Activated effector memory CD4-positive, alpha-beta T cell treated with anti-CD3 and anti-CD28 coated beads, Interleukin-2, amount 50 U/mL, for 16 hours (primary cell): ENCODE results near the gene GGA1.

Experiments
- DNase-seq: peaks from one replicate; pipeline ENCODE4 v3.0.0-alpha.2; 2020

Gene GGA1

DNA sequence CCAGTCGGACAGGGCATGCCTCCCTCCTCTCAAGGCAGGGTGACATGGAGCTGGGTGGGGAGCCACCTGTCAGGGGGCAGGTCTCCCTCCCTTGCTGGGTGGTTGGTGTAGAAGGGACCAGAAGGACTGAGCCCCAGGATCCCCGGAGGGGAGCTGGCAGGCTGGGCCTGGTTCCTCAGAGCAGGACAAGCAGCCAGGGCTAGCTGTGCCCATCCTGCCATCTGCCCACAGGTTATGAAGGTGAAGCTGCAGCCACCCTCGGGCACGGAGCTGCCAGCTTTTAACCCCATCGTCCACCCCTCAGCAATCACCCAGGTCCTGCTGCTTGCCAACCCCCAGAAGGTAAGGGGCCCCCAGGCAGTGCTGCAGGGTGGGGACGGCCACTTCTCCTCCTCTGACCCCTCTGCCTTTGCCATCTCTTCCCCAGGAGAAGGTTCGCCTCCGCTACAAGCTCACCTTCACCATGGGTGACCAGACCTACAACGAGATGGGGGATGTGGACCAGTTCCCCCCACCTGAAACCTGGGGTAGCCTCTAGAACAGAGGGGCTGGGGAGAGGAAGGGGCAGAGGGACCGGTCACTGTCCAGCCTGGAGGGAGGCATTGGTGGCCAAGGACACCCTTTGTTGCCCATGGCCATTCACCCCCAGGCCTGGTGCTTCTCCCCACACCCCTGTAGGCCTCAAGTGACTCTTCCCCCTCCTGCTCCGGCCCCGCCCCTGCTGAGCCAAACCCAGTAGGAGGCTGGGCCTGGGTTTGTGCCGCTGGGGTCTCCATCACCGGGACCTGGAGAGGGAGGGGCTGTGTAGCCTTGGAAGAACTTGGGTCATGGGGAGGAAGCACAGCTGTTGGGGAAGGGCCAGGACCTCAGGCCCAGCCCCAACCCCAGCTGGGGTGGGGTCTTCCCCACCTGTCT lies 23.8 kb downstream of the GGA1 start:
- no peak for DNase-seq

DNA sequence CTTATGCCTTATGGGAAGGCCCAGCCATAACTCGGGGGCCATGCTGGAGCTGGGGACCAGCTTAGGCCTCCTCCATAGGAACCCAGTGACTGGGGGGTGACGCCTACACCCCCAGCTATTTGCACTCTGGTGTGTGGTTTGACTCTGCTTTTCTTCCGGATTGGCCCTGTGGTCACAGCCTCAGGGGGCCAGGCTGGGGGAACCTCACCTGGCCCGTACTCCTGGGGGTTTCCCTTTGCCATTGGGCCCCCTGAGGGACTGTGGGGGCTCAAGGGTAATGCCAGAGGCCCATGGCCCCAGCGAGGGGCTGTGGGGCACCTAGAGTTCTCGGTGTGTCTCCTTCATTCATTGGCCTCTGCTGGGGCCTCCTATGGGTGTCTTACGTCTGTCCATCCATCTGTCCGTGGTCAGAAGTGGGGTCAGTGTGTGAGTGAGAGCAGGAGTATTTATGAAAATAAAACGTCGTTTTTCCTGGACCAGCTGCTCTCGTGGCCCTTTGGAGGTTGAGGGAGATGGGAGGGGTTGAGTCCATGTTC lies 24.5 kb downstream of the GGA1 start:
- peak; percentile 78 for DNase-seq

DNA sequence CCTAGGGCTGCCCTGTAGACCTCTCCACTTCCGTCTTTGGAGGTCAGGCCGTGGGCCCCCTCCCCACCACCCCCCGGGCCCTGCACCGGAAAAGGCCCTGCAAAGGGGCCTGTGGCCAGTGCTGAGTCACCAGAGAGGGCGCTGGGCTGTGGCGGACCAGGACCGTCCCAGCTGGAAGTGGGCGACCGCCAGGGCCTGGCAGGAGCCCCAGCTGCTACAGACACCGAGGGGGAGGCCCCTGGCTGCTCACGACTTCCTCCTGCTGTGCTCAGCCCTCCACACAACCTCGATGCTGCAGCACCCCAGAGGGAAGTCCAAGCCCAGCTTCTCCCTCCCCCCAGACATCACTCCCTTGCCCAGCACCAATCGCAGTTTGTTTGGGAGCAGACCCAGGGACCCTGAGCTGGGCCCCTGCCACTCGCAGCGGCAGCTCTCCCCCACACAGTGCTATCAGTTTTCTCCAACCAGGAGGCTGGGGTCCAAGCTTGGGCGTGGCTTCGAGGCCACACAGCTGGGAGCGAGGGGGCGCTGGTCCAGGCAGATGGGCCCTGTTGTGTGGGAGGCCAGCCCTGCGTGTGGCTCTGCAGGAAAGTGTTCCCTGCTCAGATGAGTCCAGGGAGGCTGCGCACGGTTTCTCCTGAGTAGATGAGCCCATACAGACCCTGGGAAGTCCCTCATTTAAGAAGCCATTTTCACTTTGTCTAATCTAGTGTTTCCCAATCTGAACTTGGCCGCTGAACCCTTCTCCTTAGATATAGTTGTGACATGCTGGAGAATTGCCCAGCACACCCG lies 25.2 kb downstream of the GGA1 start:
- peak; percentile 83 for DNase-seq

- peak; percentile 72 for DNase-seq
Measured at GRCh38 chr22:37634417-37634924, 25.8 kb downstream of the GGA1 start.

DNA sequence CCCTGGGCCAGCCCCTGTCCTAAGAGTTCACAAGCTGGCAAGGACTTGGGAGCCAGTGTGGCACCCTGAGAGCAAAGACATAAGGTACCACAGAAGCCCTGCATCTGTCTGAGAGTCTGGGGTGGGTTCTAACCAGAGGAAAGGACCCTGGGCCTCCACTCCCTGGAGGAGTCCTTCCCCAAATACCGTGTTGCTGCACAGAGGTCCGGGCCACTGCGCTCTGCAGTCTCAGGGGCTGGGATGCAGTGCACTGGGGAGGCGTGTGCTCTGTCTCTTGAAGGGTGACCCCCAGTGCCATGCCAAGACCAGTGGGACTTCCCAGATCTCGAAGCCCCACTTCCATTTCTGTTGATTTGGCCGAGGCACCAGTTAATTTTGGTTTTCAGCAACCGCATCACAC lies 26.5 kb downstream of the GGA1 start:
- no peak for DNase-seq

DNA sequence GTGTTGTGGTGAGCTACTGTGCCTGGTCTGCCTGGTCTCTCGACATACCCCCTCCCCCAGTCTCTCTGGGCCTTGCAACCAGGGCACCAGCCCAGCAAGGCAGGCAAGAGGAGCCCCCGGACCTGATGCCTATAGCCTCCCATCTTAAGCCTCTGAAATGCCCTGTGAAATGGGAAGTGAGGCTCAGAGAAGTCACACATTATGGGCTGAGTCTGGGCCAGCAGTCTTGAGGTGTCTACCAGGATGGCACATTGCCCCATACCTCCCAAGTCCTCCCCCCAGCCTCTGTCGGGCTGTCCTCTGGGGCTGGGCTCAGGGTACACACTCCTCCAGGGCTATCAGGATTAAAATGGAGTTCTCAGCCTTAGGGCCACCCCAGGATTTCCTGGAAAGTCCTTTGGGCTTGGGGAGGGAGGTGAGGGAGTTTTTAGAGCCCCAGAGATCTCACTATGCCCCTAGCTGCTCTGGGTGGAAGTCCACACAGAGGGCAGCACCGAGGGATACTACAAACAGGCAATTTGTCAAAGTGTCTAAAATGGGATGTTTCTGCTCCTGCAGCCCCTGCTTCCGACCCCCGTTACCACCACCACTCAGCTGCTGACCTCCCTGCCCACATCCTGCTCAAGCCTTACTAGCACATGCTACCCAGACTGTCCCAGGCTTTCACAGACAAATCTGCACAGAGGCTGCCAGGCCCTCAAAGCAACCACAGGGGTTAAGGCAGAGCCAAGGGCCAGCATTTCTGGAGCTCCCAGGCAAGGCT lies 27.7 kb downstream of the GGA1 start:
- no peak for DNase-seq

- no peak for DNase-seq
Measured at GRCh38 chr22:37636949-37637273, 28.3 kb downstream of the GGA1 start.

GRCh38 chr22:37638391-37639069 lies 29.9 kb downstream of the GGA1 start:
- DNase-seq = peak; percentile 78

GRCh38 chr22:37639070-37639760 lies 30.6 kb downstream of the GGA1 start, which contains the start of gene SH3BP1:
SH3BP1 (plus strand) TSS chr22:37639669; CDS start chr22:37639788, 119 bp downstream.
- peak; percentile 86 for DNase-seq

- DNase-seq = peak; percentile 76
Measured at GRCh38 chr22:37639771-37640590, 31.3 kb downstream of the GGA1 start.

GRCh38 chr22:37640591-37641560 lies 32.2 kb downstream of the GGA1 start:
- peak; percentile 69 for DNase-seq

GRCh38 chr22:37641561-37641949 lies 32.9 kb downstream of the GGA1 start:
- DNase-seq = no peak

GRCh38 chr22:37643225-37643847 lies 34.7 kb downstream of the GGA1 start:
- DNase-seq = peak; percentile 95

DNA sequence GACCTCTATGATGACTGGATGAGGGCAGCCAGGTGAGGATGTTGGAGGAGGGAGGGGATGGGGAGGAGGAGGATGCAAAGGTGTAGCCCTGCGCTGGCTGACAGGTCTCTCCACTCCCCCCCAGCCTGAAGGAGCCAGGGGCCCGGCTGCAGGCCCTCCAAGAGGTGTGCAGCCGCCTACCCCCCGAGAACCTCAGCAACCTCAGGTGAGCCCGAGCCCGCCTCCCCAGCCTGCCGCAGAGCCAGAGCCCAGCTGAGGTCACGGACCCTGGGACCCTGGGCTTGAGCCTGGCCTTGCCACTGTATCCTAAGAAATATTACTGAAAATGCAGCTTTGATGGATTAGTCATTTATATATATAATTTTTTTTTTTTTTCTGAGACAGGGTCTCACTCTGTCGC lies 38.7 kb downstream of the GGA1 start:
- DNase-seq = no peak

DNA sequence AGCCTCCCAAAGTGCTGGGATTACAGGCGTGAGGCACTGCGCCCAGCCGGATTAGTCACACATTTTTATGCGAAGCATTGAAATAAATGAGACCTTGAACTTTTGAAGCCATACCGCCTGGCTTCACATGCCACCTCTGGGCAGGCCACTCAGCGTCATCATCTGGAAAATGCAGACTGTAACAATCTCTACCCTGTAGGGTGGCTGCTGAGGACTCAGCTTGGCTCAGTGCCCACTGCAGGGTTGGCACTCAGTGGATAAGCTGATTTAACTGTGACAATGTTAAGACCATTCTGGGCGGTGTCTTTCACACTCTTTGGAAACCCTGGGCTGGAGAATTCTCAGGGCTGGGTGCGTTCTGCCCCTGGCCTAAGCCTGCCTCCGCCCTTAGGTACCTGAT lies 39.3 kb downstream of the GGA1 start:
- no peak for DNase-seq

DNA sequence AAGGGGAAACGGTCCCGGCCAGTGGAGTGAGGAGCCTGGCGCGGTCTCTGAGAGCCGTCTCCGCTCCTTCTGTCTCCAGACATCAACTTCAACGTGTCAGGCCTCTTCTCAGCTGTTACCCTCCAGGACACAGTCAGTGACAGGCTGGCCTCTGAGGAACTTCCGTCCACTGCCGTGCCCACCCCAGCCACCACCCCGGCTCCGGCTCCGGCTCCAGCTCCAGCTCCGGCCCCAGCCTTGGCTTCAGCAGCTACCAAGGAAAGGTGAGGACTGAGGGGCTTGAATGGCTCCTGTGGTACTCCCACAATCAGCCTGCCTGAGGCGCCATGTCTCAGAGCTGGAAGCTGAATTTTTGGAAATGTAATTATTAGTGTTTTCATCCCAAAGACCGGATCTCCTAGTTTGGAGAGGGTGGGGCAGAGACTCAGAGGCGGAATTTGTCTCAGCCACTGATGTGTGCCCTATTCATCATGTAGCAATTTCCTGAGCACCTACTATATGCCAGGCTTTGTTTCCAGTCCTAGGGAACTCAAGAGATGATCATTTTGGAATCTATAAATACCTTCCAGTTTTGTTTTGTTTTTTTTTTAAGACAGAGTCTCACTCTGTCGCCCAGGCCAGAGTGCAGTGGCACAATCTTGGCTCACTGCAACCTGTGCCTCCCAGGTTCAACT lies 42.0 kb downstream of the GGA1 start:
- DNase-seq = no peak

DNA sequence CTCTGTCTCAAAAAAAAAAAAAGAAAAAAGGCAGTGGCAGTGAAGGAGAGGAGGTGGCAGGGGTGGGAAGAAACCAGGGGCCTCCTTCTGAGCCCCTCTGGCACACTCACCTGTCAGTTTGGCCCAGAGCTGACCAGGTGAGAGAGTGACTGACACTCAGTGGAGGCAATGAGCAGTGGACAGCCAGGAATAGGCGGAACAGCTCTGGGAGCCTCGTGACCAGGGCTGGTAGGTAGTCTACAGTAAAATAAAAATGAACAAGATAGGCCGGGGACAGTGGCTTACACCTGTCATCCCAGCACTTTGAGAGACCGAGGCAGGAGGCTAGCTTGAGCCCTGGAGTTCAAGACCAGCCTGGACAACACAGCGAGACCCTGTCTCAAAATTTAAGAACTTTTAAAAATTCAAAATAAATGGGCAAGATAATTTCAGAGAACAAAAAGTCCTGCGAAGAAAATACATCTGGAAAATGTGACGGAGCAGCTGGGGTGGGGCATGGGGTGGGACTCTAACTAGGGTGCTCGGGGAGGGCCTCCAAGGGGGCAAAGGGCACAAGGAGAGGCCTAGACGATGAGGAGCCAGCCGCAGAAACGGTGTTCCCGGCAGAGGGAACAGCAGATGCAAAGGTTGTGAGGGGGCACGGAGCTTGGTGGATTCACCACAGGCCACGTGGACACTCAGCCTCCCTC lies 46.1 kb downstream of the GGA1 start:
- DNase-seq = no peak

DNA sequence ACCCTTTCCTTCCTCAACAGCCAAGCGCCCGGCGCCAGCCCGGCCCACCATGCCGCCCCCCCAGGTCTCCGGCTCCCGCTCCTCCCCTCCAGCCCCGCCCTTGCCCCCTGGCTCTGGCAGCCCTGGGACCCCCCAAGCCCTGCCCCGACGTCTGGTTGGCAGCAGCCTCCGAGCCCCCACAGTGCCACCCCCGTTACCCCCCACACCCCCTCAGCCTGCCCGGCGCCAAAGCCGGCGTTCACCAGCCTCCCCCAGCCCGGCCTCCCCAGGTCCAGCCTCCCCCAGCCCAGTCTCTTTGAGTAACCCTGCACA lies 46.6 kb downstream of the GGA1 start:
- DNase-seq = no peak
